Subcutaneous adipose tissue (tissue), 4 donors: Measurements from ENCODE around the gene NAV1. TPM values are rescaled to one million over a fixed set of nuclear protein-coding genes. Genes with fewer than 3 reads are reported as not detected.

Source experiments
- total RNA-seq, 4 donors: library from RNA; depleted of rRNA; stranded (reverse); fragments of >200 nt; gene quantifications; one replicate each; pipeline ENCODE4 v1.1.0, GENCODE V29; 2016
- TF ChIP-seq, protein P1 (sequence below): fragments of 450-650 bp; IDR thresholded peaks from one replicate; pipeline ENCODE4 v1.5.1; 2016; ENCODE audit warnings: low read depth, mild to moderate bottlenecking, control low read depth, antibody characterized with exemption, moderate library complexity

The NAV1 gene
- total RNA-seq, 4 donors from 2014 or later = 25.1 to 63.5 (median 45.6) TPM

DNA sequence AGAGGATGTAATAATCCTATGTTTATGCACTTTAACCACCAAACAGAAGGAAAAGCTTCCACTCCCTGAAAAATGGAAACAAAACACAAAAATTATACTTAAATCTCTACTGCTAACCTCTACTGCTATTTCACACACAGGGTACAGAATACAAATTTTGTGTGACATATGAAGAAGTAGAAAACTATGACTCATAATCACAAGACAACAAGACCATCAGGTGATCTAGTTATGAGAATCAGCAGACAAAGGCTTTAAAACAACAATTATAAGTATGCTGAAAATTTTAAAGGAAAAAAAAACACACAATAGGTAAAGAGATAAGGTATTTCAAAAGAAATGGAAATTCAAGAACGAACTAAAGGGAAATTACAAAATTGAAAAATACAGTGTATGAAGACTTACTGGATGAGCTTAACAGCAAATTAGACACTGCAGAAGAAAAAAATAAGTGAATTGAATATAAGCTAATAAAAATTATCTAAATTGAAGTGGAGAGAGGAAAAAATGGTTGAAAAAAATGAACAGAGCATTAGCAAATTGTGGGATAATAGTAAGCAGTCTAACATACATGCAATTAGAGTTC lies 13.6 kb upstream of the NAV1 start:
- TF ChIP-seq, protein P1, sequence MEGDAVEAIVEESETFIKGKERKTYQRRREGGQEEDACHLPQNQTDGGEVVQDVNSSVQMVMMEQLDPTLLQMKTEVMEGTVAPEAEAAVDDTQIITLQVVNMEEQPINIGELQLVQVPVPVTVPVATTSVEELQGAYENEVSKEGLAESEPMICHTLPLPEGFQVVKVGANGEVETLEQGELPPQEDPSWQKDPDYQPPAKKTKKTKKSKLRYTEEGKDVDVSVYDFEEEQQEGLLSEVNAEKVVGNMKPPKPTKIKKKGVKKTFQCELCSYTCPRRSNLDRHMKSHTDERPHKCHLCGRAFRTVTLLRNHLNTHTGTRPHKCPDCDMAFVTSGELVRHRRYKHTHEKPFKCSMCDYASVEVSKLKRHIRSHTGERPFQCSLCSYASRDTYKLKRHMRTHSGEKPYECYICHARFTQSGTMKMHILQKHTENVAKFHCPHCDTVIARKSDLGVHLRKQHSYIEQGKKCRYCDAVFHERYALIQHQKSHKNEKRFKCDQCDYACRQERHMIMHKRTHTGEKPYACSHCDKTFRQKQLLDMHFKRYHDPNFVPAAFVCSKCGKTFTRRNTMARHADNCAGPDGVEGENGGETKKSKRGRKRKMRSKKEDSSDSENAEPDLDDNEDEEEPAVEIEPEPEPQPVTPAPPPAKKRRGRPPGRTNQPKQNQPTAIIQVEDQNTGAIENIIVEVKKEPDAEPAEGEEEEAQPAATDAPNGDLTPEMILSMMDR = no peak

DNA sequence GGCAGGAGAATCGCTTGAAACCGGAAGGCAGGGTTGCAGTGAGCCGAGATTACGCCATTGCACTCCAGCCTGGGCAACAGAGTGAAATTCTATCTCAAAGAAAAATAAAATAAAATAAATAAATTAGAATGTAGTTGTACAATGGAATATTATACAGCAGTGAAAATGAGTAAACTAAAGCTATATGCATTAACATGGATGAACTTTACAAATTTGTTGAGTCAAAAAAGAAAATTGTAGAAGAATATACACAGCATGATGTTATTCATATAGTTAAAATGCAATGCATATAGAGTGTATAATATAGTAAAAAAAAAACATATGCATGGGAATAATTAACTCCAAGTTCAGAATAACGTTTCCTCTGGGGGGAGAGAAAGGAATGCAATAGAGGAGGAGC lies 11.0 kb upstream of the NAV1 start:
- TF ChIP-seq, protein P1 = no peak

DNA sequence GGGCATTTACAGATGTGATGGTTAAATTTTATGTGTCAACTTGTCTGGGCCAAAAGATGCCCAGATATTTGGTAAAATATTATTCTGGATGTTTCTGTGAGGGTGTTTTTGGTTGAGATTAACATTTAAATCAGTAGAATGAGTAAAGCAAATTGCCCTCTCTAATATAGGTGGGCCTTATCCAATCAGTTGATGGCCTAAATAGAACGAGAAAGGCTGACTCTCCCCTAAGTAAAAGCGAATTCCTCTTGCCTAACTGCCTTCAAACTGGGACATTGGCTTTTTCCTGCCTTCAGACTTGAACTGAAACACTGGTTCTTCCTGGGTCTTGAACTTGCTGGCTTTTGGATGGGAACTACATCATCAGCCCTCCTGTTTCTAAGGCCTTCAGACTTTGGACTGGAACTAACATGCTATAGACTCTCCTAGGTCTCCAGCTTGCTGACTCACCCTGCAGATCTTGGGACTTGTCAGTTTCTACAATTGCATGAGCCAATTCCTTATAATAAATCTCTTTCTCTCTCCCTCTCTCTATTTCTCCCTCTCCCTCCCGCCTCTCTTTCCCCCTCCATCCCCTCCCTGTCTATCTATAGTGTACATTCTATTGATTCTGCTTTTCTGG lies 10.2 kb upstream of the NAV1 start:
- TF ChIP-seq, protein P1 = no peak

DNA sequence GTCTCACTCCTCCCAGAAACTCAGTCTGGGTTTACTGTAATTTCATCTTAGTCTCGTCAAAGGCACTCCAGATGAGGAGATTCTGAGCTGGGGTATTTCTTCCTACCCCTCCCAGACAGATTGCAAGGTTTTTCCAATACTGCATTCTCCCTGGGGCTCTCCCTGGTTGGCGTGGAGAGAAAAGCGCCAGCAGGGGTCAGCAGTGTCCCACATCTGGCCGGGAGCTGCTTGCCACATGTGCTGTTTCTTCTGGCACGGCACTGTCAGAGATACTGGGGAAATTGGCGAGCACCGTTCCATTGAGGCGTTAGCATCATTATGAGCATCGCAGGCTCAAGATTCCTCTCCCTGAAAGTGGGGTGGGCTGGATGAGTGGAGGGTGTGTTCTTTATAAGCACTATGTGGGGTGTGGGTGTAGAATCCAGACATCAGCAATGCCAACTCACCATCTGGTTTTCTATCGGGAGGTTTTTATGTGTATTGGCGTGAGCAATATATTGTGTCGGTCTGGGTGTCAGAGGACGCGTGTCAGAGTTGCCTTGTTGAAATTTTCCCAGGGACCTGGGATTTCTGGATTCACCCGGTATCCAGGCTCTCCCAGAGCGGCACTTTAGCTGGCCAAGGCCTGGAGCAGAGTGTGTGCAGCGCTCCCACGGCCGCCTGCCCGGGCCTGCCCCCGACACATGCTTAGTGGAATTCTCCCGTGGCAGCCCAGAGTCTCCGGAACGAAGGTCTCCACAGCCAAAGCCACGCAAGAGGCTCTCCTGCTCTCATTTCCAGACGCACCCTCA lies 8.0 kb upstream of the NAV1 start:
- TF ChIP-seq, protein P1 = no peak

DNA sequence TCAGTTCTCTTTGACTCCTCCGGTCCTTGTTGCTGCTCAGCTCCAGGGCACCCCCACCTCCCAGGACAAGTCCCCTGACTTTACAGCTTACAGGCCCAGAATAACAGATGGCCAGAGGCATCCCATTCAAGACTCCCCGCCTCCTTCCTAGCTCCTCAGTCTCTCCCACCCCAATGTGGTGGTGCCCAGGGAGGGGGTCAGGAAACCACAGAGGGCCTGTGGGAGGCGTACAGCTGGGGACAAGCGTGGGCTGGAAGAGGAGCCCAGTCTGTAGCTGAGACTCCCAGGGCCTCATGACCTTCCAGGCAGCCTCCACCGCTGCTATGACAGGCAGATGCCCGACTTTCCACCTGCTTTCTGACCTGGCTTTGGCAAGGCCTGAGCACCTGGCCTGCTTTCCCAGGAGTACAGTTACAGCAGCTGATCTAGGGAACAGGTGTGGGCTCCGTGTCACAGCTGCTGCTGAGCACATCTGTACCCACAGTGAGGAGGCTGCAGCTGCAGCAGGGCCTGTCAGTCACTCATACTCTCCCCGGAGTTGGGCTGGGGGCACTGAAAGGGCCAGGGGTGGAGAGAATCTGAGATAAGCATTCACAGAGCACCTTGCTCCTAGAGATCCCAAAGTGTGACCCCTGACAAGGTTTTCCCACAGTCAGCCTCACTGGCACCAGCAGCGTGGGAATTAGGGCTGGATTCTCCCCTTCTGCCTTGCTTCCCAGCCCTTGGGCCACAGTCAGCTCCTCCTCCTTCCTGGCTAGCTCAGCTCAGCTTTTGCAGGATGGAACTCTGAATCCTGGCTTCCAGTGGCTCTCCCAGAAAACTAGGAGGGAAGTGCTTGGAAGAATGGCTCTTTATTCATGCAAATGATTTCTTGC lies 7.1 kb upstream of the NAV1 start:
- TF ChIP-seq, protein P1 = no peak

DNA sequence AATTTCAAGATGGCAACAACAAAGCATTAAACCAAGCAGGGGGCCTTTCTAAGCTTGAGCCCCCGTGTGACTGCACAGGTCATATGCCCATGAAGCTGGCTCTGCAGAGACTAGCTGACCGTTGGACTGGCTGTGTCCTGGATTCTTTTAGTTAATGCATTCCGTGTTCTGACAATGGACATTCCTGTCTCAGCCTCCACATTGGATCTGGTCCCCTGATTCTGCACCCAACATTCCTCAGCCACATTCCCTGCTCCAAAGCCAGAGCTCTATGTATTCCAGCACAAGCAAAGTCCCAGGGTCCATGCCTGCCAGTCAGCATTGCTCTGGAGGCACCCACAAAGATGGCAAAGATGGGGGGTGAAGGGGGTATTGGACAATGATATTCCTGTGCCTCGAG lies 5.1 kb upstream of the NAV1 start:
- TF ChIP-seq, protein P1 = no peak
